HG03025 (cell line): ENCODE measurements around the gene CRIP3.

Experiments used
- ATAC-seq: cut with Tn5 transposase; IDR thresholded peaks from one replicate; pipeline ENCODE4 v1.9.1; 2021; ENCODE audit warnings: mild to moderate bottlenecking, moderate library complexity; ENCODE audit not compliant: unreplicated experiment, low FRiP score

CRIP3 gene

GRCh38 chr6:43258180-43258579 lies 50.4 kb downstream of the CRIP3 start:
- ATAC-seq, result no peak

GRCh38 chr6:43257367-43258145 lies 51.1 kb downstream of the CRIP3 start:
- ATAC-seq, result no peak

- no peak for ATAC-seq
Observed at GRCh38 chr6:43256670-43257366, 51.8 kb downstream of the CRIP3 start.
